ENCODE data around the gene PPP2CA. TPM values are rescaled to one million over a fixed set of nuclear protein-coding genes. Genes with fewer than 3 reads are reported as not detected.

The PPP2CA gene
- total and polyA plus RNA-seq, 11 donors, result 59.7 to 219 (median 171) TPM

DNA sequence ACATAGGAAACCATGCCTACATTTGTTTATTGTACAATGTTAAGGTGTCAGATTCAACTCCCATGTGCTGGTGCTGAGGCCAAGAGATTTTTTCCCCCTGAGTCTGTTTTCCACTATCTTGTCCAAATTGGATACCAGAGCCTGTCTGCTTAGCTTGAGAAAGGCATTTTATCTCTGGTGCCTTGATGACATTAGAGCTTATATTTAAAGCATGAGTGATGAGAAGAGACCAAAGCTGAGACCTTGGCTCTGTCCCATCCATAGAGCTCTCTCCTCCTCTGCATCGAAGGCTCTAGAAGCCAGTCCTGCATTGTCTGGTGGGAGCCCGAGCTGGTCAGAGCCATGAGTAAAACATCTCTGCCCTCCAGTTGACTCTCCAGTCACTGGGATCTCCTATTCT lies 10.4 kb upstream of the PPP2CA start:
- TF ChIP-seq, protein P1, sequence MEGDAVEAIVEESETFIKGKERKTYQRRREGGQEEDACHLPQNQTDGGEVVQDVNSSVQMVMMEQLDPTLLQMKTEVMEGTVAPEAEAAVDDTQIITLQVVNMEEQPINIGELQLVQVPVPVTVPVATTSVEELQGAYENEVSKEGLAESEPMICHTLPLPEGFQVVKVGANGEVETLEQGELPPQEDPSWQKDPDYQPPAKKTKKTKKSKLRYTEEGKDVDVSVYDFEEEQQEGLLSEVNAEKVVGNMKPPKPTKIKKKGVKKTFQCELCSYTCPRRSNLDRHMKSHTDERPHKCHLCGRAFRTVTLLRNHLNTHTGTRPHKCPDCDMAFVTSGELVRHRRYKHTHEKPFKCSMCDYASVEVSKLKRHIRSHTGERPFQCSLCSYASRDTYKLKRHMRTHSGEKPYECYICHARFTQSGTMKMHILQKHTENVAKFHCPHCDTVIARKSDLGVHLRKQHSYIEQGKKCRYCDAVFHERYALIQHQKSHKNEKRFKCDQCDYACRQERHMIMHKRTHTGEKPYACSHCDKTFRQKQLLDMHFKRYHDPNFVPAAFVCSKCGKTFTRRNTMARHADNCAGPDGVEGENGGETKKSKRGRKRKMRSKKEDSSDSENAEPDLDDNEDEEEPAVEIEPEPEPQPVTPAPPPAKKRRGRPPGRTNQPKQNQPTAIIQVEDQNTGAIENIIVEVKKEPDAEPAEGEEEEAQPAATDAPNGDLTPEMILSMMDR (IDR thresholded peaks at IDR 0.05), result no peak
- TF ChIP-seq POLR2A (IDR thresholded peaks at IDR 0.05), result peak in 1 of 2 donors; percentile 31

DNA sequence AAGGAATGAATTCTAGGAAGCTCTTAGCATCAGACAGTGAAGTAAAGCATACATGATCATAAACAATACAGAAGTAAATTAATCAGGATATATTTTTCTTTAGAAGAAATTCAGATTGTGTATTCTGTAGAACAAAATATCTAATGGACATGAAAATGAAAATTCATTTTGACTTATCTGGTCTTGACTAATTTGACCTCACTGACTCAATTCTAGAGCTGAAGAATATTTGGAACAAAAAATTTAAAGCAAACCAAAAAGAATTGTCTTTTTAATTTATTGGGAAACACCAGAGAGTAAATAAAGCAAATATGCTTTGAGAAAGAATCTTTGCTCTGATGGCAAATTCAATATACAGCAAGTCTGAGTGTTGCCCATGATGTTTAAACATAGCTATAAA lies 2.8 kb upstream of the PPP2CA start:
- no peaks in the 10 kb centered on the region for H3K36me3 ChIP-seq
- no peaks in the 10 kb centered on the region for H3K27me3 ChIP-seq
- peaks cover 0 to 41% (median 22%) of the 10 kb centered on the region in 12 donors for H3K4me1 ChIP-seq
- H3K4me3 ChIP-seq, result no peak overlapping the region
- no peaks in the 10 kb centered on the region for H3K9me3 ChIP-seq
- peak overlapping the region in 10 of 12 donors; percentile 47 to 100 (median 99) for H3K27ac ChIP-seq
- TF ChIP-seq POLR2A (IDR thresholded peaks at IDR 0.05), result no peak
- TF ChIP-seq, protein P1 (IDR thresholded peaks at IDR 0.05), result no peak
- ATAC-seq (no peak), DNase-seq (no peak)
- intact Hi-C loops (cut with DNase I), result loop anchor here in 4 of 10 donors (5.0 kb wide), 2 partner anchors 51 to 59 kb away; partner anchors contain the start of gene SKP1 (in 4 of the 4)

More for the DNA sequence above, 10.4 kb upstream of the PPP2CA start:
- ATAC-seq, result peak; percentile 80 to 87 (median 84)
- 29 to 52% (median 37%) methylated on average over 2 of the region's 2 CpGs for WGBS, 4 donors
- Histone ChIP-seq H3K27me3 (no peaks in the 10 kb centered on the region), H3K36me3 (no peaks in the 10 kb centered on the region), H3K9me3 (no peaks in the 10 kb centered on the region), H3K27ac (peak overlapping the region; percentile 46 to 88 (median 73)), H3K4me1 (peaks cover 0 to 51% (median 18%) of the 10 kb centered on the region in 12 donors), H3K4me3 (no peak overlapping the region)
- intact Hi-C loops (cut with DNase I), result no loop called here
- peak in 3 of 5 donors; percentile 50 to 60 (median 59) for DNase-seq

DNA sequence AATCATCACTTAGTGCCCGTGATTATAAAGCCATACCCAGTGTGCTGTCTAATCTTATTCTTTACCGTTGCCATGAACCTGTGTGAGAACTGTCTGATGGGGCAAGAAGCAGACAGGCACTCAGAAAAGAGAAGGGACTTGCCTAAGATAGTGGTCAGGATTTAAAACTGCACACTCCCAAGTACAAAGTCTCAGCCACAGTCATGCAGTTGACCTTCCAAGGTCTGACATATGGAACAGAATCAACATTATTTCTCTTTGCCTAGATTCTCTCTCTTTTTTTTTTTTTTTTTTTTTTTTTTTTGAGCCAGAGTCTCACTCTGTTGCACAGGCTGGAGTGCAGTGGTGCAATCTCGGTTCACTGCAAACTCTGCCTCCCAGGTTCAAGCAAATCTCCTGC lies 1.9 kb upstream of the PPP2CA start:
- TF ChIP-seq POLR2A (IDR thresholded peaks at IDR 0.05), result no peak
- TF ChIP-seq, protein P1 (IDR thresholded peaks at IDR 0.05), result no peak
- ATAC-seq (no peak), DNase-seq (no peak)
- Histone ChIP-seq H3K4me1 (peaks cover 0 to 50% (median 30%) of the 10 kb centered on the region in 12 donors), H3K4me3 (peak overlapping the region in 2 of 12 donors; percentile 89 to 99), H3K27ac (peak overlapping the region in 11 of 12 donors; percentile 98 to 100 (median 99)), H3K27me3 (no peaks in the 10 kb centered on the region), H3K9me3 (no peaks in the 10 kb centered on the region), H3K36me3 (no peaks in the 10 kb centered on the region)
- intact Hi-C loops (cut with DNase I), result loop anchor here in 5 of 10 donors (2.0 to 5.0 kb wide), 4 partner anchors 50 to 143 kb away; partner anchors contain the start of genes SKP1 (in 5 of the 5) and UBE2B (in 1 of the 5)
- WGBS, 4 donors, result 71 to 77% (median 73%) methylated on average over 3 of the region's 3 CpGs

DNA sequence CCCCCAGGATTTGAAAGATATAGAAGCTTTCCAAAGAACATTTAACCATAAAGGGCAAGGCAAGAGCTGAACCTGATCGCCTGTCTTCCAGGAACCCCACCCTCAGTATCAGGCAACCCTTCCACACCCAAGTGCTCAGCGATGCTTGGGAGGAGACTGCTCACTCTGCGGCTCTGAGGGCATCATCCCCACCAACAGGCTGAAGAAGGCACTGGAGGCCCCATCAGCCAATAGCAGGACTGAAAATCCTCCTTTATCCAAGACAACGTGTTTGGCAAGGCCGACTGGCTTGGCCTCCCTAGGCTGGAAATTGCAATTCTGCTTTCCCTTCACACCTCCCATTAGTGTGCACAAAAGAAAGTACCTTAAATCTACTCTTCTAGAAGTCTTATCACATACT lies 1.4 kb upstream of the PPP2CA start:
- Histone ChIP-seq H3K27me3 (no peaks in the 10 kb centered on the region), H3K27ac (peak overlapping the region; percentile 98 to 100 (median 99)), H3K4me3 (peak overlapping the region in 10 of 12 donors; percentile 64 to 100 (median 94)), H3K36me3 (no peaks in the 10 kb centered on the region), H3K9me3 (no peaks in the 10 kb centered on the region), H3K4me1 (peaks cover under 1 to 55% (median 35%) of the 10 kb centered on the region in 12 donors)
- DNase-seq, result peak in 4 of 5 donors; percentile 25 to 49 (median 44)
- TF ChIP-seq, protein P1 (IDR thresholded peaks at IDR 0.05), result peak in 2 of 12 donors; percentile 12 to 26
- TF ChIP-seq POLR2A (IDR thresholded peaks at IDR 0.05), result no peak
- ATAC-seq, result peak in 1 of 4 donors; percentile 5
- WGBS, 4 donors, result 37 to 45% (median 43%) methylated on average over 5 of the region's 5 CpGs
- intact Hi-C loops (cut with DNase I), result loop anchor here in 5 of 10 donors (2.0 to 5.0 kb wide), 4 partner anchors 50 to 144 kb away; partner anchors contain the start of genes SKP1 (in 5 of the 5) and UBE2B (in 1 of the 5)

Measured in heart left ventricle (tissue), 16 donors.